GM18519 (cell line): ENCODE results near the gene CTU2.

ENCODE experiments used
- ATAC-seq: cut with Tn5 transposase; IDR thresholded peaks from one replicate; pipeline ENCODE4 v1.9.1; 2021; ENCODE audit warnings: mild to moderate bottlenecking, moderate library complexity; ENCODE audit not compliant: unreplicated experiment, low FRiP score

The CTU2 gene

DNA sequence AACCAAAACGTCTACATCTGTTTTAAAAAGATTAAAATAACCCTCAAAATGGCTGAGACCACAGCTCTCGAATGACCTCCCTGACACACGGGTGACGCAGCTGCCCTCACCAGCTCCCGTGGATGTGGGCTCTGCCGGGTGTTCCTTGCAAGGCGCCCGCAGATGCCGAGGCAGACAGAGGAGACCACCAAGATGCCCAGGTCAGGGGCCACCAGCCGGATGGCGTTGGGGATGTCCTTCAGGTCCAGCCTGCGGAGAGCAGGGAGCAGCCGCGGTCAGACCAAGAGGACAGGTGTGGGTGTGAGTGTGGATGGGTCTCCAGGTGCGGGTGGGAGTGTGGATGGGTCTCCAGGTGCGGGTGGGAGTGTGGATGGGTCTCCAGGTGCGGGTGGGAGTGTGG lies 35.1 kb downstream of the CTU2 start:
- no peak for ATAC-seq

DNA sequence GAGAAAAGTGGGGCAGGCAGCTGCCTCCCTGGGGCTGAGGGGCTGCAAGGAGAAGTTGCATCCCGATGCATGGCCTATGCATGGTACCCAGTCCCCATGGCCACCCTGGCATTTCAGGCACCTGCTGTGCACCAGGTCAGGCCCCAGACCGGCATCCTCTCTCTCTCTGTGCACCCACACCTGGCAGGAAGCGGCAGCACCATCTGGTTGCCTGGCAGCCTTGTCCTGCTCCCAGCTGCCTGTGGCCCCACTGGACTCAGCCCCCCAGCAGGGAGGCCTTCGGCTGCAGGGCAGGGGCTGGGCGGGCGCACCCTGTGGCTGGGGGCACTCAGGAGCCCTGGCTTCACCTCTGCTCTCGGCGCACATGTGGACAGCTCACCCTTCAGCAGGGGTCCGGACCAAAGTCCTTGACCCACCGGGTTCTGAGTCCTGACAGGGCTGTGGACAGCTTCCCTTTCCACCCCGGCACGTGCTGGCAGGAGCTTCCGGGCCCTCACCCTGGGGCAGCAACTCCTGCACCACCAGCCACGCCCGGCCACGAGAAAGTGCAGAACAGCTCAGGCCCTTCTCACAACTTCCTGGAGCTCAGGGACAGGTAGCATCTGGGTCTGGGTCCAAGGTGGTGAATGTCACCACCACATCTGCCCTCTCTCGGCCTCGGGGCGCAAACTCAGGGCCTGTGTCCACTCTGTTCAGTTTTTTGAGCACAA lies 36.7 kb downstream of the CTU2 start:
- no peak for ATAC-seq

DNA sequence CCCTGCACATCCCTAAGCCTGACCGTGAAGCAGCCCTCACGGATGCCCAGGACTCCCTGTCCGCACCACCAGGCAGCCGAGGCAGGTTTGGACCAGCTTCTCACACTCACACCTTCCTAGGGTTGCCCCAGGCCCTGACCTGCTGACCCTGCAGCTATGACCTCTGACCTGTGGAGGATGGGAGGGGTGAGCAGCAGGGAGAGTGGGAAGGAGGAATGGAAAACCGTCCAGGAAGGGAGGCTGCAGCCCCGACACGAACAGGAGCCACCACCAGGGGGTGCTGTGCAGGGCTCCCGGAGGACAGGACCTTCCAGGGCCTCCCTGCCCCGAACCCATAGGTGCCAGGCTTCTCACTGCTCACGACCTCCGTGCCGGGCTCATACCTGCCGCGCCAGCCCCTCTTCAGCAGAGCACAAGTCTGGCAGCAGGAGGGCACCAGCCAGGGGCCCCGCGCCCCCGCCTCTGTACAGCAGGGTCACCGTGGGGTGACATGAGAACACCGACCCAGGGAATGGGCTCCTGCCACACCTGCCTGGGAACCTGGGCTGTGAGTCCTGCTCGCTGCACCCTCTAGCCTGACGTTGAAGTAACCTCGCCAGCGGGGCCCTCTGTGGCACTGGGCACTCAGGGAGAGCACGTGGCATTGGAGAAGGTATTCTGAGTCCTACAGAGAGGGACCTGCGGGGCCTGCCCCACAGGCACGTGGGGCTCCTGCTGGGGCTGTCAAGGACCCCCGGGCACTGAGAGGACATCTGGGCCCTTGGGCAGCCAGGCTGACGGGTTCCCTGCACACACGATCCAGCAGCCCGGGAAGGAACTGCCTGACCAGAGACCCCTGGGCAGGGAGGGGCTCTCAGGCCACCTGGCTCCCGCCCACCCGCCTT lies 37.6 kb downstream of the CTU2 start:
- ATAC-seq: no peak

DNA sequence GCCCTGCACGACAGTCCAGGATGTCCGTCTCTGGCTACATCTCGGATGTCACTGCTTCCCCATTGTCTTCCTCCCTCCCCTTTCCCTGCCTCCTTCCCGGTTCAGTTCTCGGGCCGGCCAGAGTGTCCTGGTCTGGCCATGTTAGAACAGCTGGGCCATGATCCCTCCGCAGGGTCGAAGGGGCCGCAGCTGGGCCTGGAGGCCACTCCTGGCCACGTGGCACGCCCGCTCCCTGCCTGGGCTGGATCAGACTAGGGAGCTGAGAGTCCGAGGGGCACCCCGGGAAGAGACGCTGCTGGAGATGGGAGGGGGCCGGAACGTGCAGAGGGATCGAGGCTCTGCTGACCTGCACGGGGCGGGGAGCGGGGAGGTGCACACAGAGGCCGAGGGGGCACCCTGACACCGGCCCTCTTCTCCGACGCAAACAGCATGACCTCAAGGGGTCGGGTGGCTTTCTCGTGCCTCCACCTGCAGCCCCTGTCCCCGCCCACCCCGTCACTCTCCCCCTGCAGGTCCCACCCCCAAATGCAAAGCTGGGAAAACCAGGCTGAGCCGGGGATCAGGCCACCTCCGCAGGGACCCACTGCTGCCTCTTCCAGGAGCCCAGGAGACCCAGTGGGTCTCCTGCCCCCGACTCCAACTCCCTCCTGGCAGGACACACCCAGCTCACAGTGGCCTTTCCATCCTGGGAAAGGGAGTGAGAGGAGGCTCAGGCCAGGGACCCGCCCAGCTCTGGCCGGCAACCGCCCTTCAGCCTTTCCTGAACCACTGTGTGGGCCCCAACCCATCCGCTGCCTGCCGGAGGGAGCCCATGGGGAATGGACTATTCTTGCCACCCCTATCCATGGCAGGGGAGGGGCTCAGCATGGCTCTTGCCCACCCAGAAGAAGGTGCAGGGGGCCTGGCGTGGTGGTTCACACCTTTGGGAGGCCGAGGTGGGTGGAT lies 38.5 kb downstream of the CTU2 start:
- no peak for ATAC-seq

DNA sequence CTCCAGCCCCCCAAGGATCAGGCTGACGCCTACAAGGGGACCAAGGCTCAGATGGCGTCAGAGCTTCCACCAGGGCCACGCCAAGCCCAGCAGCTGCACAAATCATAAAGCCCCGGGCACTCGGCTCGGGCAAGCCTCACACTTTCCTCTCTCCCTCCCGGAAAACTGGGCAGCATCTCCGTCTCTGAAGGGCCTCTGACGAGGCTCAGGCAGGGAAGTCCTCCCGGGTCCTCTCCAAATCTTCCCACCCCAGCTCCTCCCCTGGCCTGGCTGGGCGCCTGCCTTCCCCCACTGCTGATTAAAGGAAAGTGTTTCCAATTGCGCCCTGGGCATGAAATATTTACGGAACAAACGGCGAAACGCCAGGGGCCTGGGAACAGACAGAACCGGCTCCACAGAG lies 40.2 kb downstream of the CTU2 start:
- no peak for ATAC-seq

DNA sequence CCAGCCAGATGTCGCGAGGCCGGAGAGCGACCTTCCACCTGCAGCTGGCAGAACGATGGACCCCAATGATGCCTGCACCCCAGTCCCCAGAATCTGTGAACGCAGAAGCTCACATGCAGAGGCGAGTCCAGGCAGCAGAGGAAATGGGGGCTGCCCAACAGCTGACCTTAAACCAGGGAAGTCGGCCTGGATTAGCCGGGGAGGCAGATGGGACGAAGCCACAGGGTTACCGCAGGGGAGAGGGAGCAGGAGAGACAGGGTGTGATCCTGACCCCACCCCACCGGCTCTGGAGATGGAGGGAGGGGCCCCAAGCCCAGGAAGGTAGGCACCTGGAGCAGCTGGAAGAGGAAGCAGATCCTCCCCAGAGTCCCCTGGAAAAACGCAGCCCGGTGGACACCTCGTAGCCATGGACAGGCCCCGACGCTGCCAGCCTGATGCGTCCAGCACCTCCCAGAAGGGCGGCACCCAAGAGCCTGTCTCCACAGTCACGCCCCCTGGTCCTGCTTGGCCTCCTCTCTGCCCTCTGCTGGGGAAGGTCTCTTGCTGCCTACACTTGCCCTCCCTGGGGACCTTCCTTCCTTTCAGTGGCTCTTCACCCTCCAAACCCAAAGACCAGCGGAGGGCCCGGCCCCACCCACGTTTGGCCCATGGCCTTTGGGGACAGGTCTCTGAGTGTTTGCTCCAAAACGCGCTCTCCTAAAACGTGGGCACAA lies 41.4 kb downstream of the CTU2 start:
- no peak for ATAC-seq

DNA sequence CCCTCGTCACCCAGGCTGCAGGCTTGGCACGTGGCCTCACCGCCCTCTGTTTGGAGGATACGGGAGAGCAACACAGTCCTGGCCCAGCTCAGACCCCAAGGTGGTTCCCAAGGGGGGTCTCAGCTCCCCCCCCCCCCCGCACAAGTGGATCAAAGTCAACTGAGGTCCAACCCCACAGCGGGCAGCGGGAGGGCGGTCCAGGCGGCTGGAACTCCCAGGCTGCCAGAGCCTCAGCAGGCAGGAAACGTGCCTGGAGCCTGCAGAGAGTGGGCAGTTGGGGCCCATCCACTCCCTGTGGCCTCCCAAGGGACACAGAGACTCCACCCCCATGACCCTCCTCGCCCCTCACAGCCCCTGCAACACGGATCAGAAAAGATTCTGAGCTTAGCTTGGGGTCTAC lies 42.1 kb downstream of the CTU2 start:
- ATAC-seq: no peak

DNA sequence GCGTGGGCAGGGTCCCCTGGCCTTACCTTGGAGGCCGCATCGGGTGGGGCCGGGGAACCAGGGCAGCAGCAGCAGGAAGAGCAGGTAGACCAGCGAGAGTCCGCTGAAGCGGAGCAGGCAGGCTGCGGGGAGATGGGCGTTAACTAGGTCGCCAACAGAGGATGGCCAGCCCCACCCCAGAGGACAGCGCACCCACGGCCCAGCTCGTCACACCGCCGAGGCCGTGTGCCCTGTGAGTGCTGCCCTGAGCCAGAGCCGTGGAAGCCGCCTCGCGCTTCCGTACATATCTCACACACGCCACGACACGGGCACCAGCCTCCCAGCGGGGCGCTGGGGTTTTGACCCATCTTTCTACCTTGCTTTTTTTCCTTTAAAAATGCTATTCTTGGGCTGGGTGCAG lies 43.1 kb downstream of the CTU2 start:
- ATAC-seq: no peak

DNA sequence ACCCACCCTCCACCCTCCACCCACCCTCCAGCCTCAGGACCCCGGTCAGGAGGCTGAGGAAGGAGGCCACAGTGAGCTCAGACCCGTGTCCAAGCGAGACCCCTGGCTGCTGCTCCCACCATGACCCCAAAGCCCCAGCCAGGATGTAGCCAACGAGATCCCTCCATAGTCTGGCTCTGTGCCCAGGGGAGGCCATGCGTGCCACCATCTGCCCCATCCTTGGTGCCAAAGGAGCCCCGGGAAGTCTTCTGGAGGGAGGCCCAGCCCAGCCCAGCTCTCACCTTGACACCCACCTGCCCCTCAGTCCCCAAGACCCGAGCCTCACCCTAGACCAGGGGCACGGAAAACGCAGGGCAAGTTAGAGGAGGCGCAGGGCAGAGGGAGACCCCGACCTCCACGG lies 44.6 kb downstream of the CTU2 start:
- no peak for ATAC-seq

DNA sequence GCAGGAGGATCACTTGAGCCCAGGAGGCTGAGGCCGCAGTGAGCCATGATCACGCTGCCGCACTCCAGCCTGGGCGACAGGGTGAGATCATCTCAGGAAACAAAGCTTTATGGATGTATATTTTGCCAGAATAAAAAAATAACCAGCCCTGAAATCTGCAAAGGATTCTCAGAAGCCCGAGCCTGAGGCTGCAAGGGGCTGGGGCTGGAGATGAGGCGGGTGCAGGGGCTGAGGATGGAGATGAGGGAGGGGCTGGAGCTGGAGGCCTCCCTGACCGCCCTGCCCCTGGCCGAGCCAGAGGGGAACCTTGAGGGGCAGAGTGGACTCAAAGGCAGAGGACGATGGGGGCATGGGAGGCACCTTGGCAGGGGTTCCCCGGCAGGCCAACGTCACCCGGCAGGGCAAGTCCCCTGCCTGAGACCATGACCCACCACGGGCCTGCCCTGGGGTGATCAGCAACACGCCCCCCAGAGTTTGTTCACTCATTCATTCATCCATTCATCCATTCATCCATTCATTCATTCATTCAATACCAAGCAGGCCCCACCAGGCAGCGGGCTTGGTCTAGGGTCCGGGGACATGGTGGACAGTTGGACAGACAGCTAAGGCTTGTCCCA lies 46.2 kb downstream of the CTU2 start:
- ATAC-seq: no peak

DNA sequence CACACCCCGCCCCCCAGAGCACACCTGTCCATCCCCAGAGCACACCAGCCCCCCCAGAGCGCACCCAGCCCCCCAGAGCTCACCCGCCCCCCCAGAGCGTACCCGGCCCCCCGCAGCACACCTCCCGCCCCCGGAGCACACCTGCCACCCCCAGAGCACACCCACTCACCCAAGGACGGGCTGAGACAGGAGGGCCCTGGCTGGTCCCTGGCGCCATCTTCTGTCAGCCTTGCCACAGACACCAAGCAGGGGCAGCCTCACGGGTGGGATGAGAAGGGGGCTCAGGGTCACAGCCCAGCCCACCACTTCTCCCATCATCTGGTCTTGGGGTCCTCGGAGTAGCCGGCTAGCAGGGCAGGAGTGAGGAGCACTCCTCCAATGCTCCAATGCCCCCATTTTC lies 46.9 kb downstream of the CTU2 start:
- ATAC-seq: no peak

DNA sequence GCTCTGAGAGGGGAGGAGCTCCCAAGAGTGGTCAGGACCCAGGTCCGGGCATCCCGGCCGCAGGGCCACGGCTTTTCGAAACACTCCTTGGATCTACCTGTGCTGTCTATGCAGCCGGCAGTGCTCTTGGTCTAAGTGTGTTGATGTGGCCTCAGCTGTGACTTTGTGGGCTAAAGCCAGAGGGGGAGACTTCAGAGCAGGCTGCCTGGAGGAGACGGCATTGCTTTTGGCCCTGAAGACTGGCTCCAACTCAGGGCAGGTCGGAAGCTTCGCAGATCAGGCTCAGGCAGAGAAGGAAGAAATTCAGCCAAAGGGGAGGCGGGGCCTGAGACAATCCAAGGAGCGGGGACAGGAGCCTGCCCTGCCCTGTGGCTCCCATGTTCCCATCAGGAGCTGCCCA lies 47.3 kb downstream of the CTU2 start:
- ATAC-seq: no peak

DNA sequence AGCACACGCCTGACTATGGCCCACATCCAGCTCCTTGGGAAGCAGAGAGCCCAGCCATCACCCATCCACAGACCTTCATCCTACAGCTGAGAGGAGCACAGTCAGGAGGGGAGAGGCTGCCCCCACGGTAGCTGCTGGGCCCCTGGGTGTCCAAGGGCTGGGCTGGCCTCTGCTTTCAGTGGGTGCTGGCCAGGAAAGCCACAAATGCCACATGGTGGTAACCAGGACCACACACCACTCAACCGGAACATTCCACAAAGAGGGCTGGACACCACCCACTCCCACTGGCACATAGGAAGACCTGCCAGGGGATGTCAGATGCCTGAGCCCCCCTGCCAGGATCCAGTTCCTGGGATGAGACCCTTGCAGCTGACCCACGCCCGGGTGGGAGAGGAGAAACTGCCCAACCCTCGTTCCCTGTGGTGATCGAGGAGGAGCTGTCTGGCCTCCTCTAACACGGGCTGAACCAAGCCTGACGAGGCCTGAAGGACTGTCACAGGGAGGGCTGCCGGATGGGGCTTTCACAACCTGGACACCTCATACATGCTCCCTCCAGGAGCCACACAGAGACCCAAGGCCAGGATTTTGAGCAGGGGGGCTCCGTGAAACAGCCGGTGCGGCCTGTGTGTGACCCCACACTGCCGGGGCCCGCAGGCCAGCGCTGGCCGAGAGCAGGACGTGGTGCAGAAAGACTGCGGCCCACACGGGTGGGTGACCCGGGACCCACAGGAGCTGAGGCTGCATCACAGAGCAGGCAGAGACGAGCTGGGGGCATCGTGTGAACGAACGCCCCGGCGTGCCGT lies 48.0 kb downstream of the CTU2 start:
- no peak for ATAC-seq

DNA sequence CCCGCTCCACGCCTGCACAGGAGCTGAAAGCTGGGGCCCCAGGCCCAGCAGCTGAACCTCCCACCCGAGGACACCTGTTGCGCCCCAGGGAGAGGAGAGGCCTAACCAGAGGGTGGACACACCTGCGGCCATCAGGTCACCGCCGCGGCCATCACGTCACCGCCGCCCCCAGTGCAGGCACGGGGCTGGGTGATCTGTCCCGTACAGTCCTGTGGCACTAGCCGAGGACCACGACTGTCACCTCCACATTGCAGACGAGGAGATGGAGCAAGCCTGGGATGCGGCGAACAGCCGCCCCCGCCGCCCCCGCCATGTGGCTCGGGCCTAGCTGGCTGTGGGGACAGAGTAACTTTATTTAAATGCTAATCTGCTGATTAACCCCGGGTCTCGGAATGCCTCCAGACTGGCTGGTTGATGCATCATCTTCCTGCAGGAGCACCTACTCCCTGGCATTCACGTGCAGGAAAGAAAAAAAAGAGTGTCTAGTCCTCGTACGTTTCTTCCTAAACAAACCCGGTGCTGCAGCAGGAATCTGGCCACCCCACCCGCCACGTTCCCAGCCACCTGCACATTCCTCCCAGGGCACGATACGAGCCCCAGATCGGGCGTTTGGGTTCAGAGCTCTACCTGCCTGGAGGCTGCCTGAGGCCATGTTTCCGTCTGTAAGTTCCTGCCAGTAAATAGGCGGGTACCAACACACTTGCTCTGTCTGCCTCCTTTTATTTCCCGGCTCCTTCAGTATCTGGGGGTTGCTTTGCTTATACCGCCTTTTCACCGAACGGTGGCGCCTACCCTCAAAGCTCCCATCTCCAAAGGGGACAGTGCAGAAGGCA lies 48.8 kb downstream of the CTU2 start:
- no peak for ATAC-seq

DNA sequence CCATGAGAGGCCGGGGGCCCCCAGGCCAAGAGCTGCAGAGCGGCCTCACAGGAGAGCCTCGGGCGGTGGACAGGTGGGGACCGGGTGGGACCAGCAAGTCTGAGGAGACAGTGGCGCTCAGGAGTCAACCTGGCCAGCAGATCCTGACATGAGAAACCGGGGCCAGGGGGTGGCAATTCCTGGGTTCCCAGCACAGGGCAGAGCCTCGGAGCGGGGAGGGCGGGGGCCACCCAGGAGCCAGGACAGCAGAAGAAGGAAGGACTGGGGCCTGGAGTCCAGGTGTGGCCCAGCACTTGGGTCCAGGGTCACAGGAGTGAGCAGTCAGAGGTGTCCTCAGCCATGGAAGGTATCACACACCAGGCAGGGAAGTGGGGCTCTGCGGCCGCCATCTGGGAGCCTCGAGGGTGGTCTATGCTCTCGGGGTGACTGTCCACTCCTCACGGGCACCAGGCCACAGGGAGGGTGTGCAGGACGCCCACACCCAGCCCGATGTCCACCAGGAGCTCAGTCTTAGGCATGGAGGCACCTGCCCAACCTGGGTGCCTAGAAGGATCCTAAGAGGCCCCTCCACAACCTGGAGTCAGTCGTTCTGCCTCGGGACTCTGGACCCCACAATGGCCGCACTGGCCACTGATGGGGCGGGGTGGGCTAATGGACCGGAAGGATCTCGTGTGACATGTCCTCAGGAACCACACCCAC lies 49.6 kb downstream of the CTU2 start:
- ATAC-seq: no peak

DNA sequence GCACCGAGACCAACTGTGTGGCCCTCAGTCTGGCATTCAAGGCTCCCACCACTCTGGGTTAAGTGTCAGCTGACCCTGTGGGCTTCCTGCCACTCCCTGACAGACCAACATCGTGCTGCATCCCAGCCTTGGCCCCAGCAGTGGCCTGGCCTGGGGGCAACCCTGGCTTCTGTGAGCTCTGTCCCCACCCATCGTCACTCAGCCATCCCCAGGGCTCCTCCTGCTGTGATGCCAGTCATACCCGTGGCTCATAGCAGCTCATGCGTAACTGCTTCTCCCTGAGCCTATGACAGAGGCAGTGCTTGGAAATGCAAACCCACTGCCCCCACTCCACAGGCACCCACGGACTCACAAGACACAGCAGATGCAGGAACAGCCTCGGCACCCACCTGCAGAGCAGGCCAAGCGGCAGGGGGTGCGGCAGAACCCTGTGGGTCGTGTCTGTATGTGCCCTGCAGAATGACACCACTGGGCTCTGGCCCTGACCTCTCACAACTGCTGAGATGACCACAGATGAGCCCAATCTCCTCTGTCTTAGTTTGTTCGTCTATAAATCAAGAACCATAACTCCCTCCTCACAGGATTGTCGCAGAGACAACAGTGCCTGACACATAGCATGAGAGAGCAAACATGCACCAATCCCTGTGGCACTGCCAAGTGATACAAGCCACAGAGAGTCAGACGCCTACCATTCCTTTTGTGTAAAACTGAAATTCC lies 52.1 kb downstream of the CTU2 start:
- no peak for ATAC-seq

DNA sequence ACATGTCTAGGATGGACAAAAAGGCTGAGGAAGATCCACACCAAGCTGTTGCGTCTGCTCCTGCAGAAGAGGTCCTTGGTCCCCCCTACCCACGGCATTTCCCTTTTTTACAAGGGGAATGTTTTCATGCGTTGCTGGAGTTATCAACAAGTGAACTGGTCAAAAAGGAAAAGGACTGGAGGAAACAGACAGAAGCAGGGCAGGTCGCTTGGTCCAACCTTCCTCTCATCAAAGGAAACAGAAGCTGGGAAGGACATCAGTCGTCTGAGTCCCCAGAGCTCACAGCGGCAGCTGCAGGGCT lies 52.6 kb downstream of the CTU2 start:
- ATAC-seq: no peak
